SK-N-MC (cell line): ENCODE data around the gene POLR3F.

Experiments
- EZH2 ChIP-seq: fragments of 200-600 bp; sonication (generic); IDR thresholded peaks from one replicate; pipeline ENCODE4 v1.6.1; 2017; ENCODE audit warnings: antibody characterized with exemption
- FOXP2 ChIP-seq: optimal IDR thresholded peaks from 2 replicates; pipeline ENCODE3; 2011; ENCODE audit warnings: mild to moderate bottlenecking, moderate library complexity; ENCODE audit not compliant: insufficient read depth; ENCODE audit errors: extremely low read length, control extremely low read depth
- POLR2AphosphoS5 ChIP-seq: IDR thresholded peaks from 2 replicates; pipeline ENCODE4 v1.6.1; 2012; ENCODE audit warnings: mild to moderate bottlenecking, low read depth, low read length, borderline replicate concordance

DNA sequence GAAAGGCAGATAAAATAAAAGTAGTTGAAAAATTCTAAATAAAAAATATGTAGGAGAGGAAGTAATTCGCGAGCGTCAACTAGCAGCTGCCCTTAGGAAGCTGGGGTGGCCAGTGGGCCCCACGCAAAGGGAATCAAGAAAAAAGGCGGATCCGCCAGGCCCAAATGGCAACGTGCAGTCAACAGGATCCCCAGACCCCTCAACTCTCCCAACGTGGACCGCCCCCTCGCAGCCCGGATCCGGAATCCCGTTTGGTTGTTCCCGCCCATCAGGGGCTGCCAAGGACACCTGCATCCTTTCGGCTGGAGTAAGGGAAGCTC, 656 bp upstream of the POLR3F start:
- TF ChIP-seq EZH2 (no peak), POLR2AphosphoS5 (peak; percentile 52; the same call in 1 of the 2 replicates), FOXP2 (no peak)
